GM23338 (cell line): ENCODE results near the gene SV2A. TPM values are rescaled to one million over a fixed set of nuclear protein-coding genes. Genes with fewer than 3 reads are reported as not detected.
A peak's percentile ranks its signal among the peaks of the same experiment; 100 is the strongest.

Experiments used
- ATAC-seq: fragments of 200-7000 bp; cut with Tn5 transposase; 3 replicates; pipeline ENCODE4 v1.9.1; 2020
- DNase-seq: peaks from one replicate; pipeline ENCODE4 v3.0.0-alpha.2; 2015; ENCODE audit warnings: low spot score
- H2AFZ ChIP-seq: fragments of 200-600 bp; sonication (generic); 2 replicates; pipeline ENCODE4 v1.8.0; 2016; ENCODE audit warnings: antibody characterized with exemption, mild to moderate bottlenecking, moderate library complexity
- H3F3A ChIP-seq: fragments of 200-600 bp; sonication (generic); replicated peaks from 2 replicates; pipeline ENCODE4 v1.8.0; 2017; ENCODE audit warnings: antibody characterized with exemption, mixed run types, low read depth
- H3K27ac ChIP-seq: fragments of 200-600 bp; sonication (generic); 2 replicates; pipeline ENCODE4 v1.6.1; 2016; ENCODE audit warnings: low read depth
- H3K27me3 ChIP-seq: fragments of 200-600 bp; sonication (generic); 2 replicates; pipeline ENCODE4 v1.8.0; 2016; ENCODE audit warnings: mild to moderate bottlenecking, mixed run types, moderate library complexity; ENCODE audit not compliant: insufficient read depth
- H3K36me3 ChIP-seq: fragments of 200-600 bp; sonication (generic); 2 replicates; pipeline ENCODE4 v1.8.0; 2016; ENCODE audit warnings: mild to moderate bottlenecking; ENCODE audit not compliant: insufficient read depth
- H3K4me1 ChIP-seq: fragments of 200-600 bp; sonication (generic); 2 replicates; pipeline ENCODE4 v1.8.0; 2016; ENCODE audit warnings: mild to moderate bottlenecking, moderate library complexity; ENCODE audit not compliant: insufficient read depth
- H3K4me2 ChIP-seq: fragments of 200-600 bp; sonication (generic); 2 replicates; pipeline ENCODE4 v1.7.1; 2017; ENCODE audit warnings: mixed run types
- H3K4me3 ChIP-seq: fragments of 200-600 bp; sonication (generic); 2 replicates; pipeline ENCODE4 v1.6.1; 2016; ENCODE audit warnings: mixed run types
- H3K79me2 ChIP-seq: fragments of 200-600 bp; sonication (generic); replicated peaks from 2 replicates; pipeline ENCODE4 v1.8.0; 2017; ENCODE audit warnings: mild to moderate bottlenecking; ENCODE audit not compliant: insufficient read depth
- H3K9me2 ChIP-seq: fragments of 200-600 bp; sonication (generic); 2 replicates; pipeline ENCODE4 v1.8.0; 2017; ENCODE audit not compliant: insufficient read depth
- H4K20me1 ChIP-seq: fragments of 200-600 bp; sonication (generic); replicated peaks from 2 replicates; pipeline ENCODE4 v1.8.0; 2017; ENCODE audit warnings: mild to moderate bottlenecking; ENCODE audit not compliant: insufficient read depth
- H3K27ac Mint-ChIP-seq: 2 replicates; pipeline ENCODE4 v1.8.0; 2020; ENCODE audit warnings: inconsistent platforms, mild to moderate bottlenecking, moderate library complexity, mixed read lengths
- H3K27me3 Mint-ChIP-seq: 3 replicates; pipeline ENCODE4 v1.8.0; 2022; ENCODE audit warnings: low read depth, mild to moderate bottlenecking, moderate library complexity, mixed read lengths, inconsistent platforms; ENCODE audit not compliant: insufficient read depth, poor library complexity
- H3K36me3 Mint-ChIP-seq: 3 replicates; pipeline ENCODE4 v1.8.0; 2021; ENCODE audit warnings: low read depth, mild to moderate bottlenecking, inconsistent platforms, moderate library complexity, mixed read lengths
- H3K4me1 Mint-ChIP-seq: 3 replicates; pipeline ENCODE4 v1.8.0; 2020; ENCODE audit warnings: mild to moderate bottlenecking, inconsistent platforms, mixed read lengths
- H3K4me3 Mint-ChIP-seq: 3 replicates; pipeline ENCODE4 v1.8.0; 2021; ENCODE audit warnings: moderate library complexity, mild to moderate bottlenecking, inconsistent platforms, mixed read lengths
- H3K9me3 Mint-ChIP-seq: 3 replicates; pipeline ENCODE4 v1.8.0; 2020; ENCODE audit warnings: moderate library complexity, mild to moderate bottlenecking, inconsistent platforms, mixed read lengths
- JUNB ChIP-seq: IDR thresholded peaks from one replicate; pipeline ENCODE4 v1.6.1; 2016; ENCODE audit warnings: antibody characterized with exemption; ENCODE audit not compliant: unreplicated experiment
- NANOG ChIP-seq: IDR thresholded peaks from 2 replicates; pipeline ENCODE4 v1.6.1; 2016; ENCODE audit warnings: antibody characterized with exemption, borderline replicate concordance
- POLR2AphosphoS5 ChIP-seq: IDR thresholded peaks from 2 replicates; pipeline ENCODE4 v1.6.1; 2016; ENCODE audit warnings: antibody characterized with exemption, low read depth
- STAT1 ChIP-seq: IDR thresholded peaks from one replicate; pipeline ENCODE4 v1.6.1; 2016; ENCODE audit warnings: antibody characterized with exemption; ENCODE audit not compliant: unreplicated experiment
- ZNF114 ChIP-seq: fragments of 250-450 bp; sonication (Bioruptor Pico); IDR thresholded peaks from 2 replicates; pipeline ENCODE4 v1.5.0; 2020; ENCODE audit warnings: mild to moderate bottlenecking, moderate library complexity
- polyA plus RNA-seq: library from polyadenylated mRNA; unstranded; fragments of >200 nt; fragmentation: Nextera tagmentation; extraction: Ambion mirVana; gene quantifications from 2 replicates; pipeline ENCODE4 v1.2.1, GENCODE V29; 2016
- total RNA-seq: library from RNA; depleted of rRNA; stranded (reverse); fragments of >200 nt; shearing (Covaris generic); gene quantifications from 2 replicates; pipeline ENCODE4 v1.2.3, GENCODE V29; 2014
- TF ChIP-seq, protein P1 (sequence below): fragments of 250-450 bp; sonication (Bioruptor Pico); IDR thresholded peaks from 2 replicates; pipeline ENCODE4 v1.5.0; 2020; ENCODE audit warnings: mild to moderate bottlenecking, moderate library complexity
- TF ChIP-seq, protein P2 (sequence below): IDR thresholded peaks from 2 replicates; pipeline ENCODE4 v1.6.1; 2016; ENCODE audit warnings: antibody characterized with exemption

The SV2A gene
- total and polyA plus RNA-seq, 2 experiments from 2014 or later, result 17.8 to 41.7 TPM

DNA sequence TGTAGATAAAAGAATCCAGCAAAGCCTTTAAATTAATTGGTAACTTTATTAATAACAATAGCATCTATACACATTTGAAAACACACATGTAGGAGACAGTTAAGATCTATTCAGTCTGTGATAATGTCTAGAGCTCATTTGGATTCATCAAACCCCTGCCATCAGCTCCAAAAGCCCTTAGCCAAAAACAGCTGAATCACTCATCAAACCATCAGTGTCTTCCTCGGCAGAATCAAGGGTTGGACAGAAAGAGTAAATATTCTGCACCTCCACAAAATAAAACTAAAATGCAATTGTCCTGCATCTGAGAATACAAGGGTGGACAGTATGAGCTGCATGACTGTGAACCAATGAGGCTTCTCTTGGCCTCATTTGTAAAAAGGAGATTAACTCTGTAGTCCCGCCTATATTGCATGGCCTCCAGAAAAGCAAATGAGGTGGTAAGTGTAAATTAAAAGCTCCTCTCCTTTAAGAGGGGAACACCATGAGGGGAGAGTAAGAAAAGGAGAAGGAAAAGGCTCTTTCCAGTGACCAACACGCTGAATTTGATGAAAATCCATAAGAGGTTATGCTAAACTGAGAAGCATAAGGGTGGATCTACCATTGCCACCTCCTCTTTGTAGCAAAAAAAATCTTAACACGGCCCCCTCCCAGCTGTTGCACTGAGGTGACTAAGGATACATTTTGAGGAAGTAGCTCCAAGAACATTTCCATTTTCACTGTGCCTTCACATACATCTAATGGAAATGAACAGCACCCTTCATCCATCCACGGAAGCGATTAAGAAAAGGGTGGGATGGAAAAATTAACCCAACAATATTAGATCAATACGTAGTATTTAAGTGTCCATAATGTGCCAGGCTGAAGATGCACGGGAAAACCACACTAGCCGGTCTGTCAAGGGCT is 33.0 kb downstream of the SV2A start (continued):
- TF ChIP-seq, protein P1, sequence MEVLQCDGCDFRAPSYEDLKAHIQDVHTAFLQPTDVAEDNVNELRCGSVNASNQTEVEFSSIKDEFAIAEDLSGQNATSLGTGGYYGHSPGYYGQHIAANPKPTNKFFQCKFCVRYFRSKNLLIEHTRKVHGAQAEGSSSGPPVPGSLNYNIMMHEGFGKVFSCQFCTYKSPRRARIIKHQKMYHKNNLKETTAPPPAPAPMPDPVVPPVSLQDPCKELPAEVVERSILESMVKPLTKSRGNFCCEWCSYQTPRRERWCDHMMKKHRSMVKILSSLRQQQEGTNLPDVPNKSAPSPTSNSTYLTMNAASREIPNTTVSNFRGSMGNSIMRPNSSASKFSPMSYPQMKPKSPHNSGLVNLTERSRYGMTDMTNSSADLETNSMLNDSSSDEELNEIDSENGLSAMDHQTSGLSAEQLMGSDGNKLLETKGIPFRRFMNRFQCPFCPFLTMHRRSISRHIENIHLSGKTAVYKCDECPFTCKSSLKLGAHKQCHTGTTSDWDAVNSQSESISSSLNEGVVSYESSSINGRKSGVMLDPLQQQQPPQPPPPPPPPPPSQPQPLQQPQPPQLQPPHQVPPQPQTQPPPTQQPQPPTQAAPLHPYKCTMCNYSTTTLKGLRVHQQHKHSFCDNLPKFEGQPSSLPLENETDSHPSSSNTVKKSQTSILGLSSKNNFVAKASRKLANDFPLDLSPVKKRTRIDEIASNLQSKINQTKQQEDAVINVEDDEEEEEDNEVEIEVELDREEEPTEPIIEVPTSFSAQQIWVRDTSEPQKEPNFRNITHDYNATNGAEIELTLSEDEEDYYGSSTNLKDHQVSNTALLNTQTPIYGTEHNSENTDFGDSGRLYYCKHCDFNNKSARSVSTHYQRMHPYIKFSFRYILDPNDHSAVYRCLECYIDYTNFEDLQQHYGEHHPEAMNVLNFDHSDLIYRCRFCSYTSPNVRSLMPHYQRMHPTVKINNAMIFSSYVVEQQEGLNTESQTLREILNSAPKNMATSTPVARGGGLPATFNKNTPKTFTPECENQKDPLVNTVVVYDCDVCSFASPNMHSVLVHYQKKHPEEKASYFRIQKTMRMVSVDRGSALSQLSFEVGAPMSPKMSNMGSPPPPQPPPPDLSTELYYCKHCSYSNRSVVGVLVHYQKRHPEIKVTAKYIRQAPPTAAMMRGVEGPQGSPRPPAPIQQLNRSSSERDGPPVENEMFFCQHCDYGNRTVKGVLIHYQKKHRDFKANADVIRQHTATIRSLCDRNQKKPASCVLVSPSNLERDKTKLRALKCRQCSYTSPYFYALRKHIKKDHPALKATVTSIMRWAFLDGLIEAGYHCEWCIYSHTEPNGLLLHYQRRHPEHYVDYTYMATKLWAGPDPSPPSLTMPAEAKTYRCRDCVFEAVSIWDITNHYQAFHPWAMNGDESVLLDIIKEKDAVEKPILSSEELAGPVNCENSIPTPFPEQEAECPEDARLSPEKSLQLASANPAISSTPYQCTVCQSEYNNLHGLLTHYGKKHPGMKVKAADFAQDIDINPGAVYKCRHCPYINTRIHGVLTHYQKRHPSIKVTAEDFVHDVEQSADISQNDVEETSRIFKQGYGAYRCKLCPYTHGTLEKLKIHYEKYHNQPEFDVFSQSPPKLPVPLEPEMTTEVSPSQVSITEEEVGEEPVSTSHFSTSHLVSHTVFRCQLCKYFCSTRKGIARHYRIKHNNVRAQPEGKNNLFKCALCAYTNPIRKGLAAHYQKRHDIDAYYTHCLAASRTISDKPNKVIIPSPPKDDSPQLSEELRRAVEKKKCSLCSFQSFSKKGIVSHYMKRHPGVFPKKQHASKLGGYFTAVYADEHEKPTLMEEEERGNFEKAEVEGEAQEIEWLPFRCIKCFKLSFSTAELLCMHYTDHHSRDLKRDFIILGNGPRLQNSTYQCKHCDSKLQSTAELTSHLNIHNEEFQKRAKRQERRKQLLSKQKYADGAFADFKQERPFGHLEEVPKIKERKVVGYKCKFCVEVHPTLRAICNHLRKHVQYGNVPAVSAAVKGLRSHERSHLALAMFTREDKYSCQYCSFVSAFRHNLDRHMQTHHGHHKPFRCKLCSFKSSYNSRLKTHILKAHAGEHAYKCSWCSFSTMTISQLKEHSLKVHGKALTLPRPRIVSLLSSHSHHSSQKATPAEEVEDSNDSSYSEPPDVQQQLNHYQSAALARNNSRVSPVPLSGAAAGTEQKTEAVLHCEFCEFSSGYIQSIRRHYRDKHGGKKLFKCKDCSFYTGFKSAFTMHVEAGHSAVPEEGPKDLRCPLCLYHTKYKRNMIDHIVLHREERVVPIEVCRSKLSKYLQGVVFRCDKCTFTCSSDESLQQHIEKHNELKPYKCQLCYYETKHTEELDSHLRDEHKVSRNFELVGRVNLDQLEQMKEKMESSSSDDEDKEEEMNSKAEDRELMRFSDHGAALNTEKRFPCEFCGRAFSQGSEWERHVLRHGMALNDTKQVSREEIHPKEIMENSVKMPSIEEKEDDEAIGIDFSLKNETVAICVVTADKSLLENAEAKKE (CRISPR knock-in tag), result no peak
- TF ChIP-seq STAT1 (no peak), ZNF114 (CRISPR knock-in tag) (no peak)
- TF ChIP-seq, protein P2, sequence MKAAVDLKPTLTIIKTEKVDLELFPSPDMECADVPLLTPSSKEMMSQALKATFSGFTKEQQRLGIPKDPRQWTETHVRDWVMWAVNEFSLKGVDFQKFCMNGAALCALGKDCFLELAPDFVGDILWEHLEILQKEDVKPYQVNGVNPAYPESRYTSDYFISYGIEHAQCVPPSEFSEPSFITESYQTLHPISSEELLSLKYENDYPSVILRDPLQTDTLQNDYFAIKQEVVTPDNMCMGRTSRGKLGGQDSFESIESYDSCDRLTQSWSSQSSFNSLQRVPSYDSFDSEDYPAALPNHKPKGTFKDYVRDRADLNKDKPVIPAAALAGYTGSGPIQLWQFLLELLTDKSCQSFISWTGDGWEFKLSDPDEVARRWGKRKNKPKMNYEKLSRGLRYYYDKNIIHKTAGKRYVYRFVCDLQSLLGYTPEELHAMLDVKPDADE, result no peak

DNA sequence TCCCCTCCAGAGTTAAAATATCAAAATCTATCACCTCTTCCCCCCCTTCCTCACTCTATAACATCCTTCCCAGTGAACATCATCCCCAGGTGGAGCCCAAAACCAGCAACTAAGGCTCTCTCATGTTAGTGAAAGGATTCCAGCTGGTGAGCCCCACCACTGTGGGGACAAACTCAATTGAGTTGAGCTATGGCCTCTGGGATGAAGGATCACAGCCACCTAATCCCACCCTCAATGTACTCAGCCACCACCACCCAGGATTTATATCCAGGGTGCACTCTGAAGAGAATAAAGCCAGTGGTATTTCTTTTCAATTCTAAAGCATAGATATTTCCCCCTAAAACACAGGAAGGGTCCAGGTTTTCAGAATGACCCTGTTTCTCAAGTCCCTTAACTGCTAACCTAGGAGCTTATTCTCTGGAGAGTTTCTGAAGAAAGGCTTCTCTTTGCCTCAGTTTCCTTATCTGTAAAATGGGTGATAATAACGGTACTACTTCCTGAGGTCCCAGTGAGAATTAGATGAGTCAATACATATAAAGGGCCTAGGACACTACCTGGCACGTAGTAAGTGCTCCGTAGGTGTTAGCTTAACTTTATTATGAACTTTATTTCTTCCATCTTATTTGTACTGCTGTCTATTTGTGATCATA is 33.9 kb downstream of the SV2A start:
- Histone ChIP-seq H3K9me2 (no peaks in the 10 kb centered on the region), H3K4me2 (peak overlapping the region; percentile 80; the same call in 1 of the 2 replicates), H3K4me1 (peaks cover 3% of the 10 kb centered on the region; the same call in 1 of the 2 replicates), H3K79me2 (0 out of 2 replicates have a peak, but pooled peaks cover 7% of the 10 kb centered on the region), H3K27me3 (no peaks in the 10 kb centered on the region), H3K36me3 (no peaks in the 10 kb centered on the region), H3K27ac (no peak overlapping the region), H3F3A (peaks cover 8% of the 10 kb centered on the region; the same call in 1 of the 2 replicates), H2AFZ (no peak overlapping the region), H3K4me3 (peak overlapping the region; percentile 87; the same call in 1 of the 2 replicates), H4K20me1 (no peaks in the 10 kb centered on the region)
- no peaks in the 10 kb centered on the region for H3K9me3 Mint-ChIP-seq
- H3K36me3 Mint-ChIP-seq, result no peaks in the 10 kb centered on the region
- H3K4me3 Mint-ChIP-seq, result peak overlapping the region; percentile 39; the same call in 1 of the 3 replicates
- H3K27me3 Mint-ChIP-seq, result no peaks in the 10 kb centered on the region
- TF ChIP-seq JUNB (no peak), NANOG (no peak), POLR2AphosphoS5 (no peak)
- TF ChIP-seq, protein P2, result no peak
- 0 out of 3 replicates have a peak, but pooled peaks cover 3% of the 10 kb centered on the region for H3K4me1 Mint-ChIP-seq
- no peak for ATAC-seq
- no peak for DNase-seq
- no peak overlapping the region for H3K27ac Mint-ChIP-seq
